ENCODE measurements around the gene SRPK3.

SRPK3 gene

DNA sequence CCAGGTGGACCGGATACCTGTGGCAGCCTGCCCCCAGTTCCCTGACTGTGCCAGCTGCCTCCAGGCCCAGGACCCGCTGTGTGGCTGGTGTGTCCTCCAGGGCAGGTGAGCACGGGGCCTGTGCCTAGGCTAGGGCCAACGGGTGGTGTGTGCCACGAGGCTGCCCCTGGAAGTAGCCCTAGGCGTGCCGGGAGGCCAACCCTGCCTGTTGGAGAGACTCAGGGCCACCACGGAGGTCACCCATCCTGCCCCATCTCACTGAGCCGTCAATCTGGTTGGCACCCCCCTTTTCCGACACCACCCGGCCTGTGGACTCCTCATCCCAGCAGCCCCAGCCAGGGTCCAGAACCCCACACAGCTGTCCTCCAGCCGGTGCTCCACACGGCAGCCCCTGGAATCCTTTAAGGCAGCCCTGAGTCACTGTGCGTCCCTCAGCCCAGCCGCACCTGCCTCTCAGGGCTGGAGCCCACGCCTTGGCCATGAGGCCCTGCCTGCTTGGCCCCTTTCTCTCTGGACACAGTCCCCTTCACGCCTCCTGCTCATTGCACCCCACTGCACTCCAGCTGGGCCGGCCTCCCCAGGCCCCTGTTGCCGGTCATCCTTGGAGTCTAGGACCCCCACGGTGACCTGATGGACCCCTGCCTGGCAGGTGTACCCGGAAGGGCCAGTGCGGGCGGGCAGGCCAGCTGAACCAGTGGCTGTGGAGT, 11.5 kb upstream of the SRPK3 start:
- DNase-seq: no peak

DNA sequence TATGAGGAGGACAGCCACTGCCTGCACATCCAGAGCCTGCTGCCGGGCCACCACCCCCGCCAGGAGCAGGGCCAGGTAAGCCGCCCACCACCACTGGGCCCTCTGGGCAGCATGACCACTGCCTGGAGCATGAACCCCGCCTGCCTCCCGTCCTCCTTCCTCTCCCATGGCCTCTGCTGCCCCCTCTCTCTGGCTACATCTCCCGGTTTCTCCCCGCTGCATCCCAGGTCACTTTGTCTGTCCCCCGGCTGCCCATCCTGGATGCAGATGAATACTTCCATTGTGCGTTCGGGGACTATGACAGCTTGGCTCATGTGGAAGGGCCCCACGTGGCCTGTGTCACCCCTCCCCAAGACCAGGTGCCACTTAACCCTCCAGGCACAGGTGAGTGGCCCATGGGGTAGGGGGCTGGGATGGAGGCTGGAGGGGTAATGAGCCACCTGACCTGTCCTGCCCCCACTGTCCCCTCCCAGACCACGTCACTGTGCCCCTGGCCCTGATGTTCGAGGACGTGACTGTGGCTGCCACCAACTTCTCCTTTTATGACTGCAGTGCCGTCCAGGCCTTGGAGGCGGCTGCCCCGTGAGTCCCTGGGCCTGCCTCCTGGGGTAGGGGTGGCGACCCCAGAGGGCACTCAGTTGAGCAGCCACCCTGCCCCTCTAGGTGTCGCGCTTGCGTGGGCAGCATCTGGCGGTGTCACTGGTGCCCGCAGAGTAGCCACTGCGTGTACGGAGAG, 10.8 kb upstream of the SRPK3 start:
- DNase-seq: peak in 4 of 56 donors; percentile 14 to 34 (median 18)

DNA sequence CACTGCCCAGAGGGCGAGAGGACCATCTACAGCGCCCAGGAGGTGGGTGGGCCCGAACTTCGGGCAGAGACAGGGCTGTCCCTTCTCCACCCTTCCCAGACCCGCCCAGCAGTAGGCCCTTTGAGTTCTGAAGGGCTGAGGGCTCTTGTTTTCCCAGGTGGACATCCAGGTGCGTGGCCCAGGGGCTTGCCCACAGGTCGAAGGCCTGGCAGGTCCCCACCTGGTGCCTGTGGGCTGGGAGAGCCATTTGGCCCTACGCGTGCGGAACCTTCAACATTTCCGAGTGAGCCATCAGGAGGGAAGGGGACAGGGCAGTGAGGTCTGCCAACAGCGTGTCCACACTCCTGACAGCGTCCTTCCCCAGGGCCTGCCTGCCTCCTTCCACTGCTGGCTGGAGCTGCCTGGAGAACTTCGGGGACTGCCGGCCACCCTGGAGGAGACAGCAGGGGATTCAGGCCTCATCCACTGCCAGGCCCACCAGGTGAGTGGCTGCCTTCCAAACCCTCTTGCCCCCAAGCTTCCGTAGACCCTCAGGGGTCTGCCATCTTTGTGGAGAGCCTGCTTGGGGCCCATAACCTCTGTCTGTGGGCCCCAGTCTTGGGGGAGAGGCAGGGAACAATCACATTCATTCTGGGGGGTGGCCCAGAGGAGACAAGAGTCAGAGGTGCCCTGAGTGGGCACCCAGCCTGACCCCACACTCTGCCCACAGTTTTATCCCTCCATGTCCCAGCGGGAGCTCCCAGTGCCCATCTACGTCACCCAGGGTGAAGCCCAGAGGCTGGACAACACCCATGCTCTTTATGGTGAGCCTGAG, 10.0 kb upstream of the SRPK3 start:
- DNase-seq: no peak

DNA sequence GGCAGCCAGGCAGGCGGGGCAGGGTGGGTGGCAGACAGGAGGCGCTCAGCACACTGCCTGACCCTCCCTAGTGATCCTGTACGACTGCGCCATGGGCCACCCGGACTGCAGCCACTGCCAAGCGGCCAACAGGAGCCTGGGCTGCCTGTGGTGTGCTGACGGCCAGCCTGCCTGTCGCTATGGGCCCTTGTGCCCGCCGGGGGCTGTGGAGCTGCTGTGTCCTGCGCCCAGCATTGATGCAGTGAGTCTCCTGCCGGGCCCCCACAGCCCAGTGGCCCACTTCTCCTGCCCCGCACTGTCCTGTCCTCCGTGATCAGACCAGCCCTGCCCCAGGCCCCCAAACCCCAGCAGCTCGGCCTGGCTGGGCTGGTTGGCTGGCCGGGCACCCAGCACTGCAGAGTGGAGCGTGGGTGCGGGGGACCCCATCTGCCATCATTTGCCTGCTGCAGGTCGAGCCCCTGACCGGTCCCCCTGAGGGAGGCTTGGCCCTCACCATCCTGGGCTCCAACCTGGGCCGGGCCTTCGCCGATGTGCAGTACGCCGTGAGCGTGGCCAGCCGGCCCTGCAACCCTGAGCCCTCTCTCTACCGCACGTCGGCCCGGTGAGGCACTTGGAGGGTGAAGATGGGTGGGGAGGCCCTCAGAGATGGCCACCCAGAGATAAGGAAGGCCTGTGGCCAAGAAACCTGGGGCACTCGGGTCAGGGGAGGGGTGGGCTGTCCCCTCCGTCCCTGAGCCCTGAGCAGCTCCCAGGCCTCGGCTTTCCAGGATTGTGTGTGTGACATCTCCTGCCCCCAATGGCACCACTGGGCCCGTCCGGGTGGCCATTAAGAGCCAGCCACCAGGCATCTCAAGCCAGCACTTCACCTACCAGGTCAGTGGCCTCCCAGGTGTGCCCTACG, 9.2 kb upstream of the SRPK3 start:
- no peak for DNase-seq

DNA sequence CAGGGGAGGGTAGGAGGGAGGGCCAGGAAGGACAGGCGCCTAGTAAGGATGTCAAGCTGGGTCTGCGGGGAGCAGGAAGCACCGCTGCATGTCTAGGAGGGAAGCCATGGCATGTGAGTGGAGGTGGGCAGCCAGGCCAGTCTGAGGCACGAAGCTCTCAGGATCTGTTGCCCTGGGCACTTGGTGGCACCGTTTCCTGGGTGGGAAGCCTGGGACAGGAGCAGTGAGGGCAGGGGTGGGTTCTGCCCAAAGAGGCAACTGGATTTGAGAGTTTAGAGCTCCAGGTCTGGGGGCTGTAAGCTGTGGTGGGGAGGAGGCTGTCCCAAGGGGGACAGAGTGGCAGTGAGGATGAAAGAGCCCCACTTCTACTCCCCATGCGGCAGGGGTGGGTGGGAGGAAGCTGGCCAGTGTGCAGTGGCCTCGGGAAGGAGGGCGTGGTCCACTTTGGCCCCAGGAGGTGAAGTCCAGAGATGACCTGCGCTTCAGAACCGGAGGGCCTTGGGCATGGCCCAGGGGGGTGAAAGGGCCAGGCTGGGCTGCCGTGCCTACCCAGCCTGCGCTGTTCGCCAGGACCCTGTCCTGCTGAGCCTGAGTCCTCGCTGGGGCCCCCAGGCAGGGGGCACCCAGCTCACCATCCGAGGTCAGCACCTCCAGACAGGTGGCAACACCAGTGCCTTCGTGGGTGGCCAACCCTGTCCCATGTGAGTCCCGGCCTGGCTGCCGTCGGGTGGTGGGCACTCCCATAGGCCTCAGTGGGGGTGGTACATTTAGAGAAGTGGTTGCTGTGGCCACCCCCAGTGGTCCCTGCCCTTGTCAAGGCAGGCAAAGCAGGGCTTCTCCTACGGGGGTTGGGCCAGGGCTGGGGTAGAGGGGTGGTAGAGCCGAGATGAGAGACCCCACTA, 8.3 kb upstream of the SRPK3 start:
- DNase-seq: no peak

DNA sequence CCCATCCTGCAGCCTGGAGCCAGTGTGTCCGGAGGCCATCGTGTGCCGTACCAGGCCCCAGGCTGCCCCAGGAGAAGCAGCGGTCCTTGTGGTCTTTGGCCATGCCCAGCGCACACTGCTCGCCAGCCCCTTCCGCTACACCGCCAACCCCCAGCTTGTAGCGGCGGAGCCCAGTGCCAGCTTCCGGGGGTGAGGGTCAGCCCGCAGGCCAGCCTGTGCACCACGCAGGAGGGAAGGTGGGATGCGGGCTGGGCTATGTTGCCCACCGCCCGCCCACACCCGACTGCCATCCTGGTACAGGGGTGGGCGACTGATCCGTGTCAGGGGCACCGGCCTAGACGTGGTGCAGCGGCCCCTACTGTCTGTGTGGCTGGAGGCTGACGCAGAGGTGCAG, 7.6 kb upstream of the SRPK3 start:
- no peak for DNase-seq

DNA sequence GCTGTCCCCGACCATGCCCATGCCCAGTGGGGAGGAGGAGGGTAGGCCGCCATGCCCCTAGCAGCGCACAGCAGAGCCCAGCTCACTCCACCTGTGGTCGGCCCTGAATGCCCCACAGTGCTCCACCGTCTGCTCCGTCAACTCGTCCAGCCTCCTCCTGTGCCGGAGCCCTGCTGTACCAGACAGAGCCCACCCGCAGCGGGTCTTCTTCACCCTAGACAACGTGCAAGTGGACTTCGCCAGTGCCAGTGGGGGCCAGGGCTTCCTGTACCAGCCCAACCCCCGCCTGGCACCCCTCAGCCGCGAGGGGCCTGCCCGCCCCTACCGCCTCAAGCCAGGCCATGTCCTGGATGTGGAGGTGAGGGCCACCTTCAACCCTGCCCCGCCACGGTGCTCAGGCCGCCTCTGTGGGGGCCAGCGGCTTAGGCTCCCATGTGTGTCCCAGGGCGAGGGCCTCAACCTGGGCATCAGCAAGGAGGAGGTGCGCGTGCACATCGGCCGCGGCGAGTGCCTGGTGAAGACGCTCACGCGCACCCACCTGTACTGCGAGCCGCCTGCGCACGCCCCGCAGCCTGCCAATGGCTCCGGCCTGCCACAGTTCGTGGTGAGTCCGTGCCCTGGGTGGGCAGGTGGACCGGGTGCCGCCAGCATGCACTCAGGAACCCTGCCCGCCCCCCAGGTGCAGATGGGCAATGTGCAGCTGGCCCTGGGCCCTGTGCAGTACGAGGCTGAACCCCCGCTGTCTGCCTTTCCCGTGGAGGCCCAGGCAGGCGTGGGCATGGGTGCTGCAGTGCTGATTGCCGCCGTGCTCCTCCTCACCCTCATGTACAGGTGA, 6.9 kb upstream of the SRPK3 start:
- DNase-seq: no peak

DNA sequence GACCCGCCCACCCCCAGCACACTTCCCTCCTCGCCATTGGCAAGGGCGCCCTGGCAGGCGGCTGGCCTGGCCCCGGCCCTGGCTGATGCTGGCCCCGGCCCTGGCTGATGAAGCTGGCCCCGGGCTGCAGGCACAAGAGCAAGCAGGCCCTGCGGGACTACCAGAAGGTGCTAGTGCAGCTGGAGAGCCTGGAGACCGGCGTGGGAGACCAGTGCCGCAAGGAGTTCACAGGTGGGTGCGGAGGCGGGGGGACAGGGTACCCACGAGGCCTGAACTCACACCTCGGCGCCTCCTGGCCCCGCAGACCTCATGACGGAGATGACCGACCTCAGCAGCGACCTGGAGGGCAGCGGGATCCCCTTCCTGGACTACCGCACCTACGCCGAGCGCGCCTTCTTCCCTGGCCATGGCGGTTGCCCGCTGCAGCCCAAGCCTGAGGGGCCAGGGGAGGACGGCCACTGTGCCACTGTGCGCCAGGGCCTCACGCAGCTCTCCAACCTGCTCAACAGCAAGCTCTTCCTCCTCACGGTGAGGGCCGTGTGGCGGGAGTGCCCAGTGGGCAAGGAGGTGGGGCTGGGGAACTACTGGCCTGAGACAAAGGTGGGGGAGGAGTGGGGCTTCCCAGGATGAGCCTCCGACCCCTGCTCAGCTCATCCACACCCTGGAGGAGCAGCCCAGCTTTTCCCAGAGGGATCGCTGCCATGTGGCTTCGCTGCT, 6.1 kb upstream of the SRPK3 start:
- DNase-seq: no peak

DNA sequence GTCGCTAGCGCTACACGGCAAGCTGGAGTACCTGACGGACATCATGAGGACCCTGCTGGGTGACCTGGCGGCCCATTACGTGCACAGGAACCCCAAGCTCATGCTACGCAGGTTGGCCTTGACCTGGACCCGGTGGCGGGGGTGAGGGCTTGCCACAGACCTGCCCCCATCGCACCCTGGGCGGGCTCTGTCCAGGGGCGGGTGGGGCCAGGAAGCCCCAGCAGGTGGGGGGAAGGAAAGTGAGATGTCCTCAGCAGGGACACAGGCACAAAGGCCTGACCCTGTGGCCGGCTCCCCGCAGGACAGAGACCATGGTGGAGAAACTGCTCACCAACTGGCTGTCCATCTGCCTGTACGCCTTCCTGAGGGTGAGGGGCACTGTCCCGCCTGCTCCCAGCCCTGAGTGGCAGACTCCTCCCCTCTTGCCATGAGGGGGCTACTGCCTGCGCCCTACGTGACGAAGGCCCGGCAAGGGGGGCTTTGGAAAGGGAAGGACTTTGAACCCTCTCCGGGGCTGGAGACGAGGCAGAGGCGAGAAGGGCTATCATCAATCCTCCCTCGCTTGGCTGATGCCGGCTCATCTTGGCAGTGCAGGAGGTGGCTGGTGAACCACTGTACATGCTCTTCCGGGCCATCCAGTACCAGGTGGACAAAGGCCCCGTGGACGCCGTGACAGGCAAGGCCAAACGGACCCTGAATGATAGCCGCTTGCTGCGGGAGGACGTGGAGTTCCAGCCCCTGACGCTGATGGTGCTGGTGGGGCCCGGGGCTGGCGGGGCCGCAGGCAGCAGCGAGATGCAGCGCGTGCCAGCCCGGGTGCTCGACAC, 5.3 kb upstream of the SRPK3 start:
- DNase-seq: no peak

DNA sequence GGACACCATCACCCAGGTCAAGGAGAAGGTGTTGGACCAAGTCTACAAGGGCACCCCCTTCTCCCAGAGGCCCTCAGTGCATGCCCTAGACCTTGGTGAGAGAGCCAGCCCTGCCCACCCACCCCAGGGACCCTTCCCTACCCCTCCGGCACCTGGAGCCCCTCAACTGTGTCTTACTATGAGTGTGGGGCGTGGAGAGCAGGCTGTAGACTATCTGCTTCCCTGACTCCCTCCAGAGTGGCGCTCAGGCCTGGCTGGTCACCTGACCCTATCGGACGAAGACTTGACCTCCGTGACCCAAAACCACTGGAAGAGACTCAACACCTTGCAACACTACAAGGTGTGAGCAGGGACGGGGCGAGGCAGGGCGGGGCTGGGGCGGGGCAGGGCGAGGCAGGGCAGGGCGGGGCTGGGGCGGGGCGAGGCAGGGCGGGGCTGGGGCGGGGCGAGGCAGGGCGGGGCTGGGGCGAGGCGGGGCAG, 4.7 kb upstream of the SRPK3 start:
- no peak for DNase-seq

DNA sequence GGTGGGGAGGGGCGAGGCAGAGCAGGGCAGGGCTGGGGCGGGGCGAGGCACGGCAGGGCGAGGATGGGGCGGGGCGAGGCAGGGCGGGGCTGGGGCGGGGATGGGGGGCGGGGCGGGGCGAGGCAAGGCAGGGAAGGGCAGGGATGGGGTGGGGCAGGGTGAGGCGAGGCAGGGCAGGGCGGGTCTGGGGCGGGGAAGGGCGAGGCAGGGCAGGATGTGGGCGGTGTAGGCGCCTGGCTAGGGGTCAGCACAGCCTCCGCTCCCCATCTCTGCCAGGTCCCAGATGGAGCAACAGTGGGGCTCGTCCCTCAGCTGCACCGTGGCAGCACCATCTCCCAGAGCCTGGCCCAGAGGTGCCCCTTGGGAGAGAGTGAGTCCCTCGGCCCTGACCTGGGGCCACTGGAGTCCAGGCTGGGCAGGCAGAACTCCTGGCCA, 4.2 kb upstream of the SRPK3 start:
- DNase-seq: no peak

DNA sequence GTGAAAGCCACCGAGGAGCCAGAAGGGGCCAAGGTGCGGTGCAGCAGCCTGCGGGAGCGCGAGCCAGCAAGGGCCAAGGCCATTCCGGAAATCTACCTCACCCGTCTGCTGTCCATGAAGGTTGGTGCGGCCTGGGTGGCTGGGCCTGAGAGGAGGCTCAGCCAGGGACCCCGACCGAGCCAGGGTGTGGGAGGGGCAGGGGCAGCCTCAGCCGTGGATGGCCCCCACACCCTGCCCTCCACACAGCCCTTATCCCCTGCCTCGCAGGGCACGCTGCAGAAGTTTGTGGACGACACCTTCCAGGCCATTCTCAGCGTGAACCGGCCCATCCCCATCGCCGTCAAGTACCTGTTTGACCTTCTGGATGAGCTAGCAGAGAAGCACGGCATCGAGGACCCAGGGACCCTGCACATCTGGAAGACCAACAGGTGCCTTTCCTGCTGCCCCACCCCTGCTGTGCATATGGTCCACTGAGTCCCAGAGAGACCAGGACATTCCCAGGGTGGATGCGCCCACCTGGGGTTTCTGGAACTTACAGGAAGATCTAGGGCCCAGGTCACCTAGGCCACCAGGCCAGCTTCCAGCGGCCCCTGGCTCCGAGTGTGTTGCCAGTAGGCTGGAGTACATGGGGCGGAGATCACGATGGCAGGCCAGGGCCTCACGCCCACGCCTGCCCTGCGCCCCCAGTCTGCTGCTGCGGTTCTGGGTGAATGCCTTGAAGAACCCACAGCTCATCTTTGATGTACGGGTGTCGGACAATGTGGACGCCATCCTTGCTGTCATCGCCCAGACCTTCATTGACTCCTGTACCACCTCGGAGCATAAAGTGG, 3.4 kb upstream of the SRPK3 start:
- DNase-seq: no peak

DNA sequence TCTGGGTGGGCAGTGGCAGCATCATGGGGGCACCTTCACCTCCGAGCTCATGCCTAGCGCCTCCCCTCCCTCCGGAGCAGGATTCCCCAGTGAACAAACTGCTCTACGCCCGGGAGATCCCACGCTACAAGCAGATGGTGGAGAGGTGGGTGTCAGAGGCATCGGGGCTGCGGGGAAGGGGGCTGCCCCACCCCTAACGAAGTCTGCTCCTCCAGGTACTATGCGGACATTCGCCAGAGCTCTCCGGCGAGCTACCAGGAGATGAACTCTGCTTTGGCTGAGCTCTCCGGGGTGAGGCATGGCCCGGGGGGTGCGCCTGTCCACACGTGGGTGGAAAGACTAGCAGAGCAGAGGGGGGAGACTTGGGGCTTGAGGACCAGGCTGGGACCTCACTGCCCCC, 2.7 kb upstream of the SRPK3 start:
- no peak for DNase-seq

DNA sequence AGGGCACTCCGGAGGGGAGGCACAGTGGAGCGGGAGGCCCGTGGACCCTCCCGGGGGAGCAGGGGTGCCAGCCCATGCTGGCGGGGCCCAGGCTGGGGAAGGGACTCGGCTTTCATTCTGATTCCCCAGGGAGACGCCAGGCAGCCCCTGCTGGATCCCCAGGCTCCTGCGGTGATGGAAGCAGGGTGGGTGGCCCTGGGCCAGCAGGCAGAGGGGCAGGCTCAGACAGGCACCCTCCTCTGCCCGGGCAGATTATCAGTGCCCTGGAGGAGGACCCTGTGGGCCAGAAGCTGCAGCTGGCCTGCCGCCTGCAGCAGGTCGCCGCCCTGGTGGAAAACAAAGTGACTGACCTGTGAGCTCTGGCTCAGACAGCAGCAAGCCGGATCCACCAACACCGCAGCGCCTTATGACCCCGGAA, 2.1 kb upstream of the SRPK3 start:
- no peak for DNase-seq

DNA sequence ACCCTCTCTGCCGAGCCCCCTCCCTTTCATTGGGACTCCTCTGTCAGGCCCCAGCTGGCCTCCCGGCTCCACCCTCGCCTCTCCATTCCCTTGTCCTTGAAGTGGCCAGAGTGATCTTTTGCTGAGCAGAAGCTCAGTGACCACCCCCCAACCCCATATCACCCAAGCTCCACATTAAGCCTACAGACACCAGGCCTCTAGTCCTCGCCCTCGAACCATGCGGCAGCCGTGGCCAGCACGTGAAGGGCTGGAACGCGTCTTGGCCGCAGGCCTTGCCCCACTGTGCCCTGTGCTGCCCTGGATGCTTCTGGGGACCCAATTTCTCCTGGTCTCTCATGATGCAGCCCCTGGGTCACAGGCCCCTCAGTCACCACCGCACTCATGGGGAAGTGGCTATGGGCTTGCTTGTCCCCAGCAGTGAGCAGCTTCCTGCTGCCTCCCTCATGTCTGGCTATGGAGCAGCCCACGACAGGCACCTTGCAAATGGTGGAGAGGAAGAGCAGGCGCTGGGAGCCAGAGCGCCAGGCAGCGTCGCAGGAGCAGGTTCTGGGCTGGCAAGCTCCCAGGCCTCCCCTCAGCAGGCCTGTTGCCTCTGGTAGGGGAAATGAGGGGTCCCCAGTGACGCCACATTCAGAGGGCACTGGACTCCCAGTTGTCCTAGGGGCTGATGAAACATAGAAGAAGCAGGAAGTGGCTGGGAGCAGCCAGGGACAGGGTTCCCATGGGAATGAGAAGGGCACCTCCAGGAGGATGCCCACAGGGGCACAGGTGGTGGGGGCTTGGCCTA, 757 bp upstream of the SRPK3 start:
- no peak for DNase-seq
